PFSK-1 (cell line): ENCODE data around the gene LDLRAD4.

Source experiments
- FOXP2 ChIP-seq: optimal IDR thresholded peaks from 2 replicates; pipeline ENCODE3; 2011; ENCODE audit warnings: borderline replicate concordance, control low read depth, inconsistent platforms; ENCODE audit not compliant: insufficient read depth; ENCODE audit errors: extremely low read length, extremely low read depth
- POLR2AphosphoS5 ChIP-seq: IDR thresholded peaks from 2 replicates; pipeline ENCODE4 v1.6.1; 2012; ENCODE audit warnings: low read depth, mild to moderate bottlenecking, control low read depth, low read length, moderate library complexity
- REST ChIP-seq, 2 experiments: IDR thresholded peaks; 2 replicates each; pipeline versions ENCODE4 v1.6.1 to v1.8.0; 2011 to 2012; ENCODE audit warnings: low read depth in 2 of 2, low read length in 2 of 2, control low read depth in 1 of 2, inconsistent platforms in 1 of 2, mild to moderate bottlenecking in 1 of 2, moderate library complexity in 1 of 2; ENCODE audit not compliant: insufficient read depth in 1 of 2
- SIN3A ChIP-seq: IDR thresholded peaks from 2 replicates; pipeline ENCODE4 v1.6.1; 2012; ENCODE audit warnings: mild to moderate bottlenecking, low read length, moderate library complexity, borderline replicate concordance; ENCODE audit not compliant: insufficient read depth
- TAF1 ChIP-seq: IDR thresholded peaks from 2 replicates; pipeline ENCODE4 v1.6.1; 2012; ENCODE audit warnings: low read length, control low read depth, borderline replicate concordance; ENCODE audit not compliant: insufficient read depth

GRCh38 chr18:13416208-13416607 lies 197.6 kb downstream of the LDLRAD4 start:
- TF ChIP-seq REST (IDR thresholded peaks at IDR 0.05; ENCODE audit: insufficient read depth in 1 of 2, low read depth in 2 of 2, low read length in 2 of 2): no peak
- TF ChIP-seq SIN3A: no peak
- no peak for TF ChIP-seq TAF1
- TF ChIP-seq POLR2AphosphoS5: no peak
- TF ChIP-seq FOXP2: no peak
